NT2/D1 (cell line): ENCODE results near the gene PTGIS.

Source experiments
- YY1 ChIP-seq: IDR thresholded peaks from 2 replicates; pipeline ENCODE4 v1.6.1; 2011; ENCODE audit not compliant: insufficient read length, insufficient read depth
- ZNF274 ChIP-seq: IDR thresholded peaks from 2 replicates; pipeline ENCODE4 v1.6.1; 2011; ENCODE audit warnings: mild to moderate bottlenecking, low read depth, low read length

- TF ChIP-seq YY1 (no peak), ZNF274 (no peak)
These were observed 19.5 kb downstream of the PTGIS start for GRCh38 chr20:49548371-49548947.
